Endothelial cell of umbilical vein (primary cell): ENCODE measurements around the gene UBAC1.

ENCODE experiments used
- EZH2 ChIP-seq: IDR thresholded peaks from 2 replicates; pipeline ENCODE4 v1.6.1; 2012; ENCODE audit warnings: borderline replicate concordance, low read depth, mild to moderate bottlenecking, moderate library complexity, low read length, inconsistent platforms; ENCODE audit not compliant: severe bottlenecking
- FOS ChIP-seq: IDR thresholded peaks from 2 replicates; pipeline ENCODE4 v1.6.1; 2011; ENCODE audit warnings: mild to moderate bottlenecking, low read length, moderate library complexity, borderline replicate concordance; ENCODE audit not compliant: insufficient read depth
- GATA2 ChIP-seq: IDR thresholded peaks from 2 replicates; pipeline ENCODE4 v1.7.0; 2011; ENCODE audit warnings: low read depth, mild to moderate bottlenecking, moderate library complexity, mixed read lengths, low read length; ENCODE audit not compliant: insufficient read length, insufficient read depth
- JUN ChIP-seq: IDR thresholded peaks from 2 replicates; pipeline ENCODE4 v1.6.1; 2011; ENCODE audit warnings: borderline replicate concordance, low read depth; ENCODE audit not compliant: insufficient read length, insufficient read depth
- MYC ChIP-seq: IDR thresholded peaks from one replicate; pipeline ENCODE4 v1.6.1; 2011; ENCODE audit warnings: mild to moderate bottlenecking, low read depth, low read length
- POLR2A ChIP-seq: IDR thresholded peaks from 2 replicates; pipeline ENCODE4 v1.6.1; 2012; ENCODE audit warnings: low read depth, mild to moderate bottlenecking, control low read depth, low read length
- POLR2AphosphoS5 ChIP-seq: IDR thresholded peaks from 2 replicates; pipeline ENCODE4 v1.6.1; 2012; ENCODE audit warnings: low read depth, mild to moderate bottlenecking, control low read depth, low read length, moderate library complexity; ENCODE audit not compliant: insufficient read depth
- TF ChIP-seq, protein P1 (sequence below), 2 donors: IDR thresholded peaks; 1 replicate in 1 of 2; 2 replicates in 1 of 2; pipeline ENCODE4 v1.5.1; 2011; ENCODE audit warnings: low read length in 2 of 2, mild to moderate bottlenecking in 2 of 2, moderate library complexity in 2 of 2, control low read depth in 1 of 2, inconsistent platforms in 1 of 2, low read depth in 1 of 2; ENCODE audit not compliant: insufficient read depth in 1 of 2; ENCODE audit errors: extremely low read depth in 1 of 2
- TF ChIP-seq, protein P2 (sequence below): IDR thresholded peaks from 2 replicates; pipeline ENCODE4 v1.6.1; 2011; ENCODE audit not compliant: insufficient read depth, insufficient read length

GRCh38 chr9:135906291-135907005, 54.7 kb downstream of the UBAC1 start:
- TF ChIP-seq POLR2A (no peak), POLR2AphosphoS5 (no peak), EZH2 (no peak), JUN (no peak), MYC (no peak), FOS (no peak), GATA2 (no peak)
- TF ChIP-seq, protein P1, sequence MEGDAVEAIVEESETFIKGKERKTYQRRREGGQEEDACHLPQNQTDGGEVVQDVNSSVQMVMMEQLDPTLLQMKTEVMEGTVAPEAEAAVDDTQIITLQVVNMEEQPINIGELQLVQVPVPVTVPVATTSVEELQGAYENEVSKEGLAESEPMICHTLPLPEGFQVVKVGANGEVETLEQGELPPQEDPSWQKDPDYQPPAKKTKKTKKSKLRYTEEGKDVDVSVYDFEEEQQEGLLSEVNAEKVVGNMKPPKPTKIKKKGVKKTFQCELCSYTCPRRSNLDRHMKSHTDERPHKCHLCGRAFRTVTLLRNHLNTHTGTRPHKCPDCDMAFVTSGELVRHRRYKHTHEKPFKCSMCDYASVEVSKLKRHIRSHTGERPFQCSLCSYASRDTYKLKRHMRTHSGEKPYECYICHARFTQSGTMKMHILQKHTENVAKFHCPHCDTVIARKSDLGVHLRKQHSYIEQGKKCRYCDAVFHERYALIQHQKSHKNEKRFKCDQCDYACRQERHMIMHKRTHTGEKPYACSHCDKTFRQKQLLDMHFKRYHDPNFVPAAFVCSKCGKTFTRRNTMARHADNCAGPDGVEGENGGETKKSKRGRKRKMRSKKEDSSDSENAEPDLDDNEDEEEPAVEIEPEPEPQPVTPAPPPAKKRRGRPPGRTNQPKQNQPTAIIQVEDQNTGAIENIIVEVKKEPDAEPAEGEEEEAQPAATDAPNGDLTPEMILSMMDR (IDR thresholded peaks at IDR 0.05; ENCODE audit: extremely low read depth in 1 of 2, insufficient read depth in 1 of 2, low read depth in 1 of 2, low read length in 2 of 2) = no peak
- TF ChIP-seq, protein P2, sequence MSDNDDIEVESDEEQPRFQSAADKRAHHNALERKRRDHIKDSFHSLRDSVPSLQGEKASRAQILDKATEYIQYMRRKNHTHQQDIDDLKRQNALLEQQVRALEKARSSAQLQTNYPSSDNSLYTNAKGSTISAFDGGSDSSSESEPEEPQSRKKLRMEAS = no peak
